GM18873 (cell line): Measurements from ENCODE around the gene CPSF4.

Experiments
- ATAC-seq: cut with Tn5 transposase; IDR thresholded peaks from one replicate; pipeline ENCODE4 v1.9.1; 2021; ENCODE audit warnings: mild to moderate bottlenecking, moderate library complexity, moderate number of reproducible peaks; ENCODE audit not compliant: unreplicated experiment, low FRiP score

CPSF4 gene

DNA sequence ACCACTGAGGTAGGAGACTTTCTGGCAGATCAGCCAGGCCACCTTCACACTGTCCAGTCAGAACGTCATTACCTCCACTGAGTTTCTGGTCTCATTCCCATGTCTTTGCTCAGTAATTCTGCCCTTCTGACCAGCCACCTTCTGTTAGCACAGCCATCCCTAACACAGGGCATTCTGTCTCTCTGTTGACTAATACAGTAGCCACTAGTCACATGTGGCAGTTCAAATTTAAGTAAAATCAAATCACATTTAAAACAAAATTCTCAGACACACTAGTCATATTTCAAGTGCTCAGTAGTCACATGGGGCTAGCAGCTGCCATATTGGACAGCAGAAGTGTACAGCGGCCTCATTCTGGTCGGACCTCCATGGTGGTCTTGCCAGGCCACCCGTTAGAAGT lies 7.4 kb downstream of the CPSF4 start:
- no peak for ATAC-seq

DNA sequence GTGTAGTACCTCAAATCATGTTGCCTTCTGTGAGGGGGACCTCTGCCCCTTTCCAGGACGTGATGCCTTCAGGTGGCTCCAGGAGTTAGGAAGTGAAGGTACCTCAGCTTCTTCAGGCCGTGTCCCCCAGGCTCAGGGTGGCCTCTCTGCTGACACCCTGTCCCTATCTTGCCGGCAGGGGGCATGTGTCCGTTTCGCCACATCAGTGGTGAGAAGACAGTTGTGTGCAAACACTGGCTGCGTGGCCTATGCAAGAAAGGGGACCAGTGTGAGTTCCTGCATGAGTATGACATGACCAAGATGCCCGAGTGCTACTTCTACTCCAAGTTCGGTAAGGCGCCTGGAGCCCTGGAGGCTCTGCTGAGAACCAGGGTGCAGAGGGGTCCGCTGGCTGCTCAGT lies 9.2 kb downstream of the CPSF4 start:
- ATAC-seq: no peak

DNA sequence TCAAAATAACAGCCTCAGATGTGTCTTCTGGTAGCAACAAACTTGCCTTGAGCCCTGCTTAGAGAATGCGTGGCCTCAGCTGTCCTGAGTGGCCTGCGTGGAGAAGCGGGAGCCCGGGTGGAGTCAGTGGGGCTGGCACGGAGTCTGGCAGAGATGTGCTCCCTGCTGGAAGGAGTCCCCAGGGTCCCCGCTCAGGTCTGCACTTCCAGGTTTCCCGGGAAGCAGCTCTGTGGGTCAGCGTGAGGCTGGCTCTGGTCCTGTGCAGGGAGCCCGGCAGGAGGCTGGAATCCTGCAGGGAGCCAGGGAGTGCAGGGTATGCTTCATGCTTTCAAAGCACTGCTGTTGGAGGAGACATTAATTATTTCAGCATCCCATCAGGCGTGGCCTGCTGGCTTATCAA lies 10.1 kb downstream of the CPSF4 start:
- ATAC-seq: no peak

DNA sequence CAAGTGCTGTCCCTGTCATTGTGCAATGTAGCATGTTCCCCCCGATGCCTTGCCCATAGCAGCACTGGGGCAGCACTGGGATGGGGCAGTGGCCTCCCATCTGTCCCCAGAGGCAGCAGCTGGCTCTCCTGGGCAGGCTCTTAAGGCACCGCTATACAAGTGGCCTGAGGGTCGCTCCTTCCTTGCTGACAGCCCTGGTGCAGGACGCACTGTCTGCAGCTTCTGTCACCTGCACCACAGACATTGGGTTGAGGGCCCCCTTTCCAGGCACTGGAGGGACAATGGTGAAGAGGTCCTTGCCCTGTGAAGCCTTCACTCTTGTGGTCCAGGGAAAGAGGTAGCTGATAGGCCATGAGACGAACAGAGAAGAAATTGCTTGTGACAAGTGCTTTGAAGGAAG lies 10.6 kb downstream of the CPSF4 start:
- no peak for ATAC-seq

DNA sequence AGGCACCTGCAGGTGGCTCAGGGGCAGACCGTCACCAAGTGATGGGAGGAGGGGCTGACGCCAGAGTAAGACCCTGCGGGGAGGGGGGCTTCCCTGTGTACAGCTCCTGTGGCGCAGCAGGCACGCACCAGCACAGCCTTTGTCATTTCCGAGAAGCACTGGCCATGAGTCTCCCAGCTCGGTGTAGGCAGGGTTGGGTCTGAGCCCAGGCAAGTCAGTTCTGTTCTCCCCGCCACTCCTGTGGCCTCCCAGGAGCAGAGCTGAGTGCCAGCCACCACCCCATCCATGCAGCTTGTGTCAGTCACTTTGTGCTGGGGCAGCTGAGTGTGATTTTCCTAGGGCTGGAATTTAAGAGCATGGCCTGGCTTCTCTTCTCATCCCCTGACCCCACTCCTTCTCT lies 13.2 kb downstream of the CPSF4 start:
- no peak for ATAC-seq

DNA sequence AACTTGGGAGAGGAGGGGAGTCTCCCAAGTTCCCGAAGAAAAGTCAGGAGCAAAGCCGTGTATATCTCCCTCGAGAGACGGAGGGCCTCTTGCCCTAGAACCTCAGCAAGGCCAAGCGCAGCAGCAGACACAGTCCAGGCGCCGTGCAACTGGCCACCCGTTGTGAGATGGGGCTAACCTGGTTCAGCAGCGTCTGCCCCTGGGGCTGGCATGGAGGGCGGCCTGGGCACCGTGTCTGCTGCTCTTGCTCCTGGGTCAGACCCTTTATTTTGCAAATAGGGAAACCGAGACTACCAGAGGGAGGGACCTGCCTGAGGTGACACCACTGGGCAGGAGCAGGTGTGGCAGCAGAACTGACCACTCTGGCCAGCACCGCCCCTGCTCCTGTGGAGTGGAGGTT lies 13.8 kb downstream of the CPSF4 start:
- ATAC-seq: no peak

DNA sequence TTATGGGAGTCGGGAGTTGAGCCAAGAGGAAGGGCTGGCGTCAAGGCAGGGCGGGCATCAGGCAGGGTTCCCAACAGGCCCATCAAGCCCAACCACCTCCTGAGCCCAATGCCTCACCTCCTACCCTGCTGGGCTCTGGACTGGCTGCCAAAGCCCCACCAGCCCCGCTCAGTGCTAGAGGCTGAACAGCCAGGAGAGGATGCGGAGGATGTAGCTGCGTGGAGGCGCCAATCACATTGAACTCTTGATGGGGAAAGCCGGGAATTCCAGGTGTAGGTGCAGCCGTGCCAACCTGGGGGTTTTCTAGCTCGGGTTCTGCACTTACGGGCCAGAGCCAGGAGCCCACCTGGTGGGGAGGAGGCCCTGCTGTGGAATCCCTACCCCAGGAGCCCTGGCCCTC lies 14.4 kb downstream of the CPSF4 start:
- ATAC-seq: no peak

DNA sequence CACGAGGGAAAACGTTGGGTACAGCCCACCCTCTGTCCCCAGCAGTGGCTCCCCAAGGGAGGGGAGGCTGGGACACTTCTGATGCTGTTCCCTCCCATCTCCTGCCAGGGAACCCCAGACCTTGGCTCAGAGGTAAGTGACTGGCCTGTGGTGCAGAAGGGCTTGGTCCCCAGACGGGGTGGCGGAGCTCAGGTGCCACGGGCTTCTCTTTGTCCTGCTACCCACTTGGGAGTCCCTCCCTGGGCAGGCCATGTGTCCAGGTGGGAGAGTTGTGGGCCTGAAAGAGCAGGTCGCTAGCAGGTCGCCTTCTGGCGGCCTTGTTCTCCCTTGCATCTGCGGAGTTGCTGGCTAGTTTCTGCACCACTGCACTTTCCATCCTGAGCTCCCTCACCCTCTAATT lies 17.1 kb downstream of the CPSF4 start:
- no peak for ATAC-seq

DNA sequence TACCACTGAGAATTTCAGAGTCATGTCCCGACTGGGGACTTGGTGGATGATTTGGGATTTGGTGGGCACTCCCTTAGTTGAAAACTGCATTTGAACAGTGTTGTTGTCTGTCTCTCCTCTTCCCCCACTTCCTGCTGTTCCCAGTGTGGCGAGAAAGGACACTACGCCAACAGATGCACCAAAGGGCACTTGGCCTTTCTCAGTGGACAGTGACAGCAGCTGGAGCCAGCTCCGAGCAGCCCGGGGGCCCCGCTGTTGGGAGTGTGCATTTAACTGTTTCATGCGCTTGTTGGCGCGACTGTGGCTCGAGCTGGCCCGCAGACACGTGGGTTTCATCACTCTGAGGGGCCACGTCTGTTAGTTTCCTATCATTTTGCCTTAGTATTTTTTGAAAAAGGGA lies 17.5 kb downstream of the CPSF4 start:
- no peak for ATAC-seq

DNA sequence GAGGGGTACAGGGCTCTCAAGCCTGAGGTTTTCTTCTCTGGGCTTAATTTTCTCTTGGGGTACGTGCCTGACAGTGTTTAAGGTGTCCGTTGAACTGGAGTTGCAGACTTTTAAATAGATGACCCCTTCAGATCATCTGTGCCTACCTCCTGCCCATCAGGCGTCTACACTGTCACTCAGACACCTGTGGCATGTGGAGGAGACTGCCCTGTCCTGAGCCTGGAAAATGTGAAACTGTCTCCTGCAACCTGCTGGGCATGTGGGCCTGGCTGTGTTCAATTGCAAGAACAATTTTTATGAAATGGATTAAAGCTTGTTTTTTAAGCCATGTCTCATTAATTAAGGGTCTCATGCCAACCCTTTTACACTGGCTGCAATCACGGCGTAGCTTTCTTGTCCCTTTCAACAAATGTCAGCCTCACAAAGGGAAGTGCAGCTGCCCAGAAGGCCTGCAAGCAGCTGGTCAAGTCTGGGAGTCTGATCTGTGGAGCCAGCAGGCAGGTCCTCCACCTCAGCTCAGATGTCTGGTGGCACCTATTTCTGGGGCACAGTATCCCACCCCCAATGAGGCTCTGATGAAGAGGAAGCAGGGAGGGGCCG lies 18.4 kb downstream of the CPSF4 start:
- no peak for ATAC-seq

DNA sequence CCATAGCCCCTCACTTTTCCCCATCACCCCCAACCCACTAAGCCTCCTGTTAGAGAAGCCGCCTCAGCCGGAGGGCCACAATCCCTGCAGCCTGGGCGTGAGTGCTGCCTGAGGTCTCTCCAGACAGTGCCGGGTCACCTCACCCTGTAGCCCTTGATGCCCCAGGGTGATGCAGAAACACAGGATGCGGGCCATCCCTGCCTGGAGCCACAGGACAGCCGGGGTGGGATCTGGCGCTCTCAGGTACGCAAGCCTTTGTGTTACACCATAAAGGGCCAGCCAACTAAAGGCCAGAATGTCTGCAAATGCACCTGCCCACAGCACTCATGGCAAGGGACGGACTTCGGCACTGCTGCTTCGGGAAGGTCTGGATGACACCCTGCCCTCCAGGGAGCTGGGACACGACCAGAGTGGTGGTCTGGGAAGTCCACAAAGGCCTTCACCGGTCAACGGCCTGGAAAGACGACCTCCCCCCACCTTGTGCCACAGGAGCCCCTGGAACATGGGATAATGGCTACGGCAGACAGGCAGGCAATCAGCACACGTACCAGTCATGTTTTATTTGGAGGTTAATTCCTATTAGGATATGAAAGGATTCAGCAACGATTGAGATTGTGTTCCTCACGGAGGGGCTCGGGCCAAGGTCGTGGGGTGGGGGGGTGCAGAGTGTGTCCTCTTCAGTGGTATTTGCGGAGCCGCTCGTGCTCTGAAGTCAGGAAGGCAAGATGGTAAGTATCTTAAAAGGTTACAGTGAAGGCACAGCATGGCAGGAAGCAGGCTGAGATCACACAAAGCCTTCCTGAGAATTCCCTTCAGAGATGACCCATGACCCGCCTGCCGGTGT lies 19.1 kb downstream of the CPSF4 start:
- ATAC-seq: no peak

DNA sequence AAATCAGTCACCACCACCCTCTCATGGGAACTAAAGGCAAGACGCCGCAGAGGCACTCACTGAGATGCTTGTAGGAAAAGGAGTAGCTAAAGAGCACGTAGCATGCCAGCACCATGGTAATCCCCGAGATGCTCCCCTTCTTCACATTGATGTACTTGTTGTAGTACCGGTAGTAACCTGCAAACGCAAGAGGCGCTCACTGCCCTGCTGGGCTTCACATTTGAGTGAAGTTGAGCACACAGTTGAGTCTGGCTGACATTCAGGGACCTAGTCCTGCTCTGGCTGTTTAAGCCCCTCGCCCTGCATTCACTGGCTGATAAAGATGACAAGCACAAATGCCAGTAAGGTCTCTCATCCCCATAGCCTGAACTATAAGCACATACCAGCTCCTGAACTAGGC lies 20.3 kb downstream of the CPSF4 start:
- no peak for ATAC-seq

DNA sequence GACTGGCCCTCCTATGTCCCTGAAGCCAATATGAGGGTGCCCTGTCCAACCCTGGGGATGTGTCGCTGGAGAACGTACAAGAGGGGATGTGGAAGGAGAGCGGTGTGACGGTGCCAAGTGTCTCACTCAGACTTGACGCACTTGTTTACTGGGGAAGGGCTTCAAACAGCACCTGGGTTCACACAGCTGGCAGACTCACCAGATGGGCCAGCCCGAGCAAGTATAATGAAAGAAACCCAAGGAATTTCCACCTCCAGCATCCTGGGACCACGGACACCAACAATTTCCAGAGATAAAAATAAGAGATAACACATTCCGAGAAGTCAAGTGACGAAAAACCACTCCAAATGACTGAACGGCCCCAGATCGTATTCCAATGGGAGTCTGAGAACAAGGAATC lies 21.9 kb downstream of the CPSF4 start:
- no peak for ATAC-seq

DNA sequence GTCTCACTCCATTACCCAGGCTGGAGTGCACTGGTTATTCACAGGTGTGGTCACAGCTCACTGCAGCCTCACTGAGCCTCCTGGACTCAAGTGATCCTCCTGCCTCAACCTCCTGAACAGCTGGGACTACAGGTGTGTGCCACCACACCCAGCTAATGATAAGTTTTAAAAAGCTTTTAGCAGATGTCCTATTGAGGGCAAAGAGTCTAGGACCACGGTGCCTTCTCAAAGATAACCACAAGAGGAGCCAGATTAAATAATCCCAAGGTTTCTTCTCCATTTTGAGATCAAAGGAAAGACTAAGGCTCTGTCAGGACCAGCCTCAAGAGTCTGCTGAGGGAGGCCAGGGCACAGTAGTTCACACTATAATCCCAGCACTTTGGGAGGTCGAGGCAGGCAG lies 22.5 kb downstream of the CPSF4 start:
- no peak for ATAC-seq

DNA sequence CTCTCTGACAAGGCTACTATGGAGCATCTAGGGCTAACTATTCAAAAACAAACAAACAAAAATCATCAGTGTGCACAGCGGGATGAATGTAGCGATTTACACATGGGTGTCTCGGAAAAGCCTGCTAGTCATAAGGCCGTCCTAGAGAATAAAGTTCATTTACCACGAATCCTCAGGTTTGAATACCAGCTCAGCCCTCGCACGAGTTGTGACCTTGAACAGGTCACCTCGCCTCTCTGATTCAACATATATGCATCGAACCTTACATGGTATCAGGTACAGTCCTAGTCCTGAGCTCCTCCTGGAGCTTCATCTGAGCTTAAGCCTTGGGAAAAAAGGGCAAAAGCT lies 26.7 kb downstream of the CPSF4 start:
- no peak for ATAC-seq

DNA sequence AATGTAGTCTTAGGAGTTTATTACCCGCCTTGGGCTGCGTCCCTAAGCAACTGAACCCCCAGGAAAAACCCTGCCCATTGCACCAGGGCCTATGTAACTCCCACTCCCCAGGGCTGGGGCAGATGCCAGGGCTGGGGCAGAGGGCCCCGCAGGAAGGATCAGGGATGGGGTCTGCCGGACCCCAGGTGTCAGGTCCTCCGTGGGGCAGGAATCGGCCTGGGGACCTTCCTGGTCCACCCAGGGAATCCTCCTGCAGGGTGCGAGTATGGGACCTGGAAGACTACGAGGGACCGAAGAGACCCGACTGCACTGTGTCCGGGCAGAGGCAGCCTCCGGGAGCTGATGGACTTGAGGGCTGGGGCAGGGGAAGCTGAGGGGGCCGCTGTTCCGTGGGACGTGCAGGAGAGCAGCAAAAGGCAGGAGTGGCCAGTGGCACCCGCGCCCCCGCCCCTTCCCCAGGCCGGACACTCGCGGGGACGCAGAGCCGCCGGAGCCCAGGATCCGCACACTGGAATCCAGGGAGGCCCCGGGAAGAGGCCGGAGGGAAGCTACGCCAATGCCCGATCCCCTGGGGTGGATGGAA lies 29.7 kb downstream of the CPSF4 start:
- ATAC-seq: no peak

DNA sequence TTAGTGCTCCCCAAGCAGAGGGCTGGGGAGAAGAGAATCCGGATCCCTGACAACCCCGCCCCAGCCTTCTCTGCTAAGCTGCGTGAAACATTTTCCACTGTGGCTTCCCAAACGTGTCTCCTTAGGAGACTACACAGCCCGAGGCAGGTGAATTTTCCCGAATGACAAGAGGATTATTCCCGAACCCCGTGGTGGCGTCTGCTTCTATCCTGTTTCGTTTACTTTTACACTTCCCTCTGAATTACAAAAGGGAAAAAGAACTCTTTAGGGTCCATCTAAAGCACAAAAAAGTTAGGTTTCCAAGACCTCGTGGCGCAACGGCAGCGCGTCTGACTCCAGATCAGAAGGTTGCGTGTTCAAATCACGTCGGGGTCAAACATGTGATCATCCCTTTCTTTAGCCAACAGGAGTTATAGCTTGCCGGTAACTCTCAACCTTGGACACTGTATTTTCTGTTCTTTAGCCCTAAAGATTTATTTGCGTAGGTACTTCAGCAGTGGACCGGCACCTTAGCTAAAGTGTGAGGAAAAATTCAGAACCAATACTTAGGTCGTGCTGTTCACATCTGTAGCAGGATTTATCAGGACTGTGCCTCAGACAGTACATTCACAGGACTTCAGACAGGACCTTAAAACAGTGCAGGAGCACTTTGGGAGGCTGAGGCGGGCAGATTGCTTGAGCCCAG lies 30.8 kb downstream of the CPSF4 start:
- ATAC-seq: no peak

DNA sequence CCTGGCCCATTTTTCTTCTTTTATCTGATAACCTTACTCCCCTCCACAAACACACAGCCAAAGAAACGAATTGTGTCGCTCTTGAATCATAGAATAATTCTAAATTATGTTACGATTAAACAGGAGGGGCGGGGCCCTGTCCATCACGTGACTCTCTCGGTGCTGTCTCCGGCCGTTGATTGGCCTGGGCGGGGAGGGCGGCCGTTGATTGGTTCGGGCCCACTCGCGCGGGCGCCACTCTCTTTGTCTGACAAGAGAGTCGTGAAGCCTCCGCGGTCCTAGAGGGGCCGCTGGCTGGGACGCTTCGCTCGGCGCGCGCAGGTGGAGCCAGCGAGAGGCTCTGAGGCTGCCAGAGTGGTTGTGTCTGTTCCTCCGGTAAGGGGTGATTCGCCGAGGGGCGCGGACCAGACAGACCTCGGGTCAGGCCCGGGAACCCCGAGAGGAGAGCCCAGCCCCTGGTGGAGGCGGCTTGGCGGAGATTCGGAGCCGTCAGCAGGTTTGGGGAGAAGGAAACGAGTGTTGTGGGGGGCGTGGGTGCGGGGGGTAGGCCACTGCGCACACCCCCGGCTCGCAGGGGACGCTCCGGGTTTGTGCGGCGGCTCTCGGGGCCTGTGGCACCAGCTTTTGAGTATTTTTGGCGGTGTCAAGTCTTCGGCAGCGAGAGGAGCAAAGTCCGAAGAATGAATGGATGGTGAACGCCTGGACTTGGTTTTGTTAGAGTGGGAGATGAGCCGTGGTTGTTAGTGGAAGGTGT lies 34.0 kb downstream of the CPSF4 start, which contains the start of gene ZNF789:
ZNF789 (plus strand) TSS at position 330 of the 754 bp plus-strand sequence. CDS start 3,567 bp downstream, outside the sequence.
- ATAC-seq: peak; percentile 73

DNA sequence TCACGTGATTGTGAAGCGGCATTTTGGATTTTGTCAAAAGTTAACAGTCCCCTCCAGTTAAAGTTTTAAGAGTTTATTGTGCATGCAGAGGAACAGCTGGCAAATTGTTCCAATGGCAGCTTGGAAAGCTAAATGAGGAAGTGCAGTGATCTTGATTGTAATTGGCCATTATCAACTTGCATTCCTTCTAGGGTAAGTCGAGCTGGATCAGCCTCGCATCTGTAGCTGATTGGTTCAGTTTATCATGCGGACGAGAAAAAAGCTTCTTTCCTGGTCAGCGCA lies 34.5 kb downstream of the CPSF4 start:
- ATAC-seq: no peak

DNA sequence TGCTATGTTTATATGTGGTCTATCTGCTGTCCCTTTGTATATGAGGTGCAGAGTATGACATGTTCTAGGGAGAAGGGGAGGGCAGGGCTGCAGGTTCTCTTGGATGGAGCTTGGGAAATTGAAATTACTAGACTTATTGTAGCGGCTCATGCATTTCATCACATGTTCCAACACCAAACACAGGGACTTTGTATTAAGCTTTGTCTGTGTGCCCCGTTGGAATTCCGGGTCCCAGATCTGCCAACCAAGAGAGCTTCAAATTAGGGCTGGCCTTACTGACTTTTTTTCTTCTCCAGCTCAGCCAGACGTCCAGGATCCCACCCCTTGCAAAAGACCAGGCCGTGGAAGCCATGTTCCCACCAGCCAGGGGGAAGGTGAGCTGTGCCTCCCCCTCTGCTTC lies 37.4 kb downstream of the CPSF4 start:
- no peak for ATAC-seq
